Astrocyte (in vitro differentiated cells and primary cell): Measurements from ENCODE around the gene ICAM5.

ENCODE experiments used
- CTCF ChIP-seq: IDR thresholded peaks from 2 replicates; pipeline ENCODE4 v1.5.1; 2011; ENCODE audit warnings: low read depth, mild to moderate bottlenecking, inconsistent platforms, low read length, moderate library complexity; ENCODE audit not compliant: insufficient read depth
- EZH2 ChIP-seq: IDR thresholded peaks from 2 replicates; pipeline ENCODE4 v1.6.1; 2012; ENCODE audit warnings: mild to moderate bottlenecking, low read length, inconsistent platforms; ENCODE audit not compliant: insufficient read depth

GRCh38 chr19:10269333-10270179 is 20.2 kb upstream of the ICAM5 start:
- TF ChIP-seq CTCF (peak; percentile 72), EZH2 (no peak)
